Fibroblast of mammary gland (primary cell): Measurements from ENCODE around the gene BORCS5.

Source experiments
- DNase-seq: peaks from one replicate; pipeline ENCODE4 v3.0.0-alpha.2; 2010; ENCODE audit warnings: low read depth
- H3K4me3 ChIP-seq: 2 replicates; pipeline ENCODE4 v1.5.1; 2011; ENCODE audit warnings: low read depth, mild to moderate bottlenecking, low read length, moderate library complexity; ENCODE audit not compliant: control insufficient read depth
- CTCF ChIP-seq: conservative IDR thresholded peaks from 2 replicates; pipeline ENCODE4 v1.5.1; 2011; ENCODE audit warnings: low read depth, low read length, inconsistent platforms; ENCODE audit not compliant: control insufficient read depth, insufficient read depth

Gene BORCS5

GRCh38 chr12:12326262-12326661 lies 30.6 kb upstream of the BORCS5 start:
- no peak for DNase-seq
- no peak overlapping the region for H3K4me3 ChIP-seq
- TF ChIP-seq CTCF, result no peak

GRCh38 chr12:12327802-12328201 lies 29.1 kb upstream of the BORCS5 start:
- peak; percentile 80 for TF ChIP-seq CTCF
- H3K4me3 ChIP-seq, result no peak overlapping the region
- DNase-seq, result peak; percentile 76

GRCh38 chr12:12331244-12331771 lies 25.6 kb upstream of the BORCS5 start:
- no peak for TF ChIP-seq CTCF
- no peak for DNase-seq
- H3K4me3 ChIP-seq, result no peak overlapping the region

- H3K4me3 ChIP-seq, result no peak overlapping the region
- no peak for TF ChIP-seq CTCF
- DNase-seq, result no peak
These were observed 25.0 kb upstream of the BORCS5 start for GRCh38 chr12:12331896-12332295.

- no peak for DNase-seq
- TF ChIP-seq CTCF, result no peak
These were observed 23.2 kb upstream of the BORCS5 start for GRCh38 chr12:12333407-12334366.

GRCh38 chr12:12334367-12335040 lies 22.4 kb upstream of the BORCS5 start:
- peak; percentile 51 for DNase-seq
- TF ChIP-seq CTCF, result peak; percentile 85
- H3K4me3 ChIP-seq, result no peak overlapping the region

More at GRCh38 chr12:12333407-12334366, 23.2 kb upstream of the BORCS5 start:
- no peak overlapping the region for H3K4me3 ChIP-seq
